SK-N-SH treated with all-trans-retinoic acid at 6 μM for 48 hours (cell line): ENCODE measurements around the gene OTOF.

Experiments
- ARNTL ChIP-seq: fragments of 450-650 bp; formaldehyde crosslinking; IDR thresholded peaks from 2 replicates; pipeline ENCODE4 v1.5.0; 2020; ENCODE audit warnings: low read depth, mild to moderate bottlenecking, moderate library complexity, borderline replicate concordance
- CREB5 ChIP-seq: fragments of 250-450 bp; sonication (Bioruptor Pico); IDR thresholded peaks from 2 replicates; pipeline ENCODE4 v1.5.1; 2020; ENCODE audit warnings: low read depth, mild to moderate bottlenecking, moderate library complexity
- ISL1 ChIP-seq: fragments of 250-450 bp; sonication (Bioruptor Pico); IDR thresholded peaks from 2 replicates; pipeline ENCODE4 v2.1.2; 2022; ENCODE audit warnings: mild to moderate bottlenecking, moderate library complexity
- PATZ1 ChIP-seq: fragments of 250-450 bp; sonication (Bioruptor Pico); IDR thresholded peaks from 2 replicates; pipeline ENCODE4 v1.8.0; 2020; ENCODE audit warnings: mild to moderate bottlenecking, moderate library complexity, borderline replicate concordance
- POU6F1 ChIP-seq: fragments of 250-450 bp; sonication (Bioruptor Pico); IDR thresholded peaks from 2 replicates; pipeline ENCODE4 v1.8.0; 2021; ENCODE audit warnings: low read depth, mild to moderate bottlenecking, moderate library complexity, borderline replicate concordance
- RARB ChIP-seq: fragments of 250-450 bp; sonication (Bioruptor Pico); IDR thresholded peaks from 2 replicates; pipeline ENCODE4 v1.8.0; 2021; ENCODE audit warnings: mild to moderate bottlenecking, moderate library complexity
- SNAI2 ChIP-seq: fragments of 250-450 bp; sonication (Bioruptor Pico); IDR thresholded peaks from 2 replicates; pipeline ENCODE4 v1.5.0; 2020; ENCODE audit warnings: mild to moderate bottlenecking, moderate library complexity
- TCF4 ChIP-seq: fragments of 250-450 bp; sonication (Bioruptor Pico); IDR thresholded peaks from 2 replicates; pipeline ENCODE4 v1.8.0; 2021; ENCODE audit warnings: mild to moderate bottlenecking, moderate library complexity, borderline replicate concordance
- TOX ChIP-seq: fragments of 250-450 bp; sonication (Bioruptor Pico); IDR thresholded peaks from 2 replicates; pipeline ENCODE4 v1.8.0; 2021; ENCODE audit warnings: mild to moderate bottlenecking, moderate library complexity, borderline replicate concordance
- TSHZ2 ChIP-seq: fragments of 250-450 bp; sonication (Bioruptor Pico); IDR thresholded peaks from 2 replicates; pipeline ENCODE4 v1.5.0; 2020; ENCODE audit warnings: mild to moderate bottlenecking, moderate library complexity
- ZFP3 ChIP-seq: fragments of 250-450 bp; sonication (Bioruptor Pico); IDR thresholded peaks from 2 replicates; pipeline ENCODE4 v1.5.0; 2020; ENCODE audit warnings: mild to moderate bottlenecking, moderate library complexity
- ZNF565 ChIP-seq: fragments of 450-650 bp; formaldehyde crosslinking; conservative IDR thresholded peaks from 2 replicates; pipeline ENCODE4 v1.5.0; 2020; ENCODE audit warnings: low read depth, mild to moderate bottlenecking, moderate library complexity
- ZNF70 ChIP-seq: fragments of 450-650 bp; formaldehyde crosslinking; IDR thresholded peaks from 2 replicates; pipeline ENCODE4 v1.5.0; 2020; ENCODE audit warnings: mild to moderate bottlenecking, moderate library complexity
- ZNF8 ChIP-seq: fragments of 450-650 bp; formaldehyde crosslinking; IDR thresholded peaks from 2 replicates; pipeline ENCODE4 v1.5.0; 2020; ENCODE audit warnings: mild to moderate bottlenecking, moderate library complexity

DNA sequence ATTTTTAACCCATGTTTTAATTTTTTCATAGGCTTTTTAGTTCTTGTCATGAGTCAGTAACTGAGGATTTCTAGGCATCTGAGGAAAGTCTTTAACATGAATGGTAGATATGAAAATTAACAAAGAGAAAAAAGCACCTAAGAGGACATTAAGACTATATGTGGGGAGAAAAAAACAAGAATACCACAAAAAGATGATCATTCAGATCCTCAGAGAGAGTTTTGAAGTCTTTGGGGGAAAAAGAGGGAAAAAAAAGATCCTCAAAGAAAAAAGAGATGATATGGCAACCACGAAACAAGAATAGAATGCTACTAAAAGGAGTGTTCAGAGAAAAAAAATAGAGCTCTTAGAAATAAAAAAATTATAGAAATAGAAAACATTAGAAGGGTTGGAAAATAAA, 68.1 kb downstream of the OTOF start:
- no peak for TF ChIP-seq PATZ1
- TF ChIP-seq RARB (CRISPR knock-in tag), result no peak
- no peak for TF ChIP-seq ZNF8
- TF ChIP-seq ISL1 (CRISPR knock-in tag), result no peak
- TF ChIP-seq CREB5 (CRISPR knock-in tag), result no peak
- TF ChIP-seq TSHZ2 (CRISPR knock-in tag), result no peak
- no peak for TF ChIP-seq SNAI2
- no peak for TF ChIP-seq POU6F1
- TF ChIP-seq ARNTL, result no peak
- TF ChIP-seq ZFP3 (CRISPR knock-in tag), result no peak
- no peak for TF ChIP-seq ZNF565 (CRISPR knock-in tag)
- TF ChIP-seq ZNF70, result no peak
- TF ChIP-seq TCF4, result no peak
- no peak for TF ChIP-seq TOX (CRISPR knock-in tag)
